Lower lobe of right lung (tissue), 2 donors: ENCODE measurements around the gene NPY4R. TPM values are rescaled to one million over a fixed set of nuclear protein-coding genes. Genes with fewer than 3 reads are reported as not detected.
"Not testable (repeated sequence)": the region's sequence is repeated elsewhere in the genome, so short reads cannot be mapped to it uniquely, and the experiment has no call there.

ENCODE experiments used
- ATAC-seq, 2 donors: fragments of 200-7000 bp; cut with Tn5 transposase; one replicate each; pipeline ENCODE4 v1.9.1; 2020 to 2022; ENCODE audit warnings: mild to moderate bottlenecking in 2 of 2, moderate library complexity in 2 of 2
- DNase-seq: peaks from one replicate; pipeline ENCODE4 v3.0.0-alpha.2; 2020
- H3K27ac ChIP-seq: fragments of 200-600 bp; one replicate; pipeline ENCODE4 v1.8.0; 2022
- H3K27me3 ChIP-seq: fragments of 200-600 bp; one replicate; pipeline ENCODE4 v1.8.0; 2022; ENCODE audit warnings: low read depth
- H3K36me3 ChIP-seq: fragments of 200-600 bp; one replicate; pipeline ENCODE4 v1.8.0; 2022; ENCODE audit warnings: mild to moderate bottlenecking
- H3K4me1 ChIP-seq: fragments of 200-600 bp; one replicate; pipeline ENCODE4 v1.8.0; 2022
- H3K4me3 ChIP-seq: fragments of 200-600 bp; one replicate; pipeline ENCODE4 v1.8.0; 2022; ENCODE audit warnings: mild to moderate bottlenecking
- H3K9me3 ChIP-seq: fragments of 200-600 bp; one replicate; pipeline ENCODE4 v1.8.0; 2022
- CTCF ChIP-seq: fragments of 200-600 bp; IDR thresholded peaks from one replicate; pipeline ENCODE4 v1.8.0; 2022; ENCODE audit warnings: antibody characterized with exemption, mild to moderate bottlenecking
- intact Hi-C: fragments of 100-400 bp; cut with DNase I; formaldehyde crosslinking; loops from one replicate; pipeline ENCODE4 v1.11.0; 2022
- long read RNA-seq: library from polyadenylated mRNA; unstranded; transcript quantifications from one replicate; pipeline ENCODE4 v2.0.0, GENCODE V29; 2021
- total RNA-seq: library from RNA; stranded (reverse); fragmentation: NEBNext Ultra II Directional; extraction: Animal tissue kit (Norgen Biotek cat#: 25700); gene quantifications from one replicate; pipeline ENCODE4 v1.2.1, GENCODE V29; 2021
- donor health status: DM: no; HTN: yes; CAD: no; lungs with severe emphysema.

NPY4R gene
- 1.1 TPM for total RNA-seq
- long read RNA-seq, result 0 reads

- H3K4me3 ChIP-seq, H3K4me1 ChIP-seq, H3K27ac ChIP-seq, H3K36me3 ChIP-seq, intact Hi-C loops, H3K9me3 ChIP-seq, DNase-seq, H3K27me3 ChIP-seq: not testable (repeated sequence)
- ATAC-seq, result peak; percentile 20 to 34
Observed at GRCh38 chr10:46465765-46466164, at the start of gene NPY4R. NPY4R (minus strand) TSS chr10:46465958; CDS start chr10:46462635, 3,323 bp downstream.

- H3K27ac ChIP-seq, result no peak overlapping the region
- H3K4me1 ChIP-seq, result no peaks in the 10 kb centered on the region
- ATAC-seq (no peak), DNase-seq (no peak)
- no peaks in the 10 kb centered on the region for H3K9me3 ChIP-seq
- no peaks in the 10 kb centered on the region for H3K36me3 ChIP-seq
- peaks cover 6% of the 10 kb centered on the region for H3K27me3 ChIP-seq
- TF ChIP-seq CTCF, result no peak
- intact Hi-C loops, result no loop called here
- no peak overlapping the region for H3K4me3 ChIP-seq
Observed at GRCh38 chr10:46515366-46515765, 49.6 kb upstream of the NPY4R start.

- Histone ChIP-seq H3K9me3 (no peaks in the 10 kb centered on the region), H3K27ac (no peak overlapping the region), H3K36me3 (no peaks in the 10 kb centered on the region), H3K4me3 (no peak overlapping the region), H3K27me3 (peaks cover 1% of the 10 kb centered on the region), H3K4me1 (no peaks in the 10 kb centered on the region)
- ATAC-seq (no peak), DNase-seq (peak; percentile 25)
- no peak for TF ChIP-seq CTCF
- intact Hi-C loops, result no loop called here
Observed at GRCh38 chr10:46514899-46515298, 49.1 kb upstream of the NPY4R start.

GRCh38 chr10:46514431-46514861 is 48.7 kb upstream of the NPY4R start:
- H3K27ac ChIP-seq, result no peak overlapping the region
- intact Hi-C loops, result no loop called here
- ATAC-seq (peak in 1 of 2 donors; percentile 11), DNase-seq (peak; percentile 34)
- TF ChIP-seq CTCF, result no peak
- H3K4me3 ChIP-seq, result no peak overlapping the region
- no peaks in the 10 kb centered on the region for H3K36me3 ChIP-seq
- H3K9me3 ChIP-seq, result no peaks in the 10 kb centered on the region
- H3K4me1 ChIP-seq, result no peaks in the 10 kb centered on the region
- no peaks in the 10 kb centered on the region for H3K27me3 ChIP-seq

GRCh38 chr10:46513333-46513732 is 47.6 kb upstream of the NPY4R start:
- H3K9me3 ChIP-seq, ATAC-seq, H3K27me3 ChIP-seq, intact Hi-C loops, H3K4me1 ChIP-seq, DNase-seq, H3K27ac ChIP-seq, H3K4me3 ChIP-seq, H3K36me3 ChIP-seq: not testable (repeated sequence)

- intact Hi-C loops, H3K4me1 ChIP-seq, H3K36me3 ChIP-seq, H3K9me3 ChIP-seq, H3K27me3 ChIP-seq, DNase-seq, ATAC-seq, H3K27ac ChIP-seq, H3K4me3 ChIP-seq: not testable (repeated sequence)
Observed at GRCh38 chr10:46512725-46513124, 47.0 kb upstream of the NPY4R start.

GRCh38 chr10:46512002-46512401 is 46.2 kb upstream of the NPY4R start:
- DNase-seq, ATAC-seq, H3K4me3 ChIP-seq, H3K27me3 ChIP-seq, H3K27ac ChIP-seq, H3K36me3 ChIP-seq, H3K9me3 ChIP-seq, intact Hi-C loops, H3K4me1 ChIP-seq: not testable (repeated sequence)

- H3K4me1 ChIP-seq, H3K36me3 ChIP-seq, H3K9me3 ChIP-seq, DNase-seq, H3K4me3 ChIP-seq, H3K27me3 ChIP-seq, intact Hi-C loops, ATAC-seq, H3K27ac ChIP-seq: not testable (repeated sequence)
Observed at GRCh38 chr10:46499990-46500389, 34.2 kb upstream of the NPY4R start.

GRCh38 chr10:46498985-46499703 is 33.4 kb upstream of the NPY4R start:
- H3K9me3 ChIP-seq, H3K36me3 ChIP-seq, H3K4me3 ChIP-seq, H3K27me3 ChIP-seq, intact Hi-C loops, H3K4me1 ChIP-seq, H3K27ac ChIP-seq, DNase-seq: not testable (repeated sequence)
- ATAC-seq, result peak in 1 of 2 donors; percentile 31

- intact Hi-C loops, DNase-seq, H3K4me3 ChIP-seq, H3K36me3 ChIP-seq, H3K27me3 ChIP-seq, H3K4me1 ChIP-seq, H3K9me3 ChIP-seq, H3K27ac ChIP-seq: not testable (repeated sequence)
- peak in 1 of 2 donors; percentile 15 for ATAC-seq
Observed at GRCh38 chr10:46497878-46498277, 32.1 kb upstream of the NPY4R start.

GRCh38 chr10:46497401-46497800 is 31.6 kb upstream of the NPY4R start:
- ATAC-seq, intact Hi-C loops, H3K36me3 ChIP-seq, H3K4me3 ChIP-seq, H3K27ac ChIP-seq, H3K9me3 ChIP-seq, H3K27me3 ChIP-seq, H3K4me1 ChIP-seq, DNase-seq: not testable (repeated sequence)
